ENCODE measurements around the gene PLEKHA5.
"Not testable (repeated sequence)": the region's sequence is repeated elsewhere in the genome, so short reads cannot be mapped to it uniquely, and the experiment has no call there.

The PLEKHA5 gene

DNA sequence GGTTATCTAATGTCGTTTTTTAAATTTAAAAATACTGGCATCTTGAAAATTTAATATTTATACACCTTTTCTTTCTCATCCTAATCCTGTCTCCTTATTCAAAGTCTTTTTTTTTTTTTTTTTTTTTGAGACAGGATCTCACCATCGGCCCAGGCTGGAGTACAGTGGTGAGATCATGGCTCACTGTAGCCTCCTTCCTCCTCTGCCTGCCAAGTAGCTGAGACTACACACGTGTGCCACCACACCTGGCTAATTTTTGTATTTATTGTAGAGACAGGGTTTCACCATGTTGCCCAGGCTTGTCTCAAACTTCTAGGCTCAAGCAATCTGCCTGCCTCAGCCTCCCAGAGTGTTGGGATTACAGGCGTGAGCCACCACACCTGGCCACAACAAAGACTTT is 221.3 kb downstream of the PLEKHA5 start:
- not testable (repeated sequence) for H3K4me3 ChIP-seq (ENCODE audit: low read depth in 1 of 2, low read length in 2 of 2); H3K27ac ChIP-seq (ENCODE audit: low read length); H3K27me3 ChIP-seq (ENCODE audit: low read depth, low read length); H3K4me1 ChIP-seq (ENCODE audit: control insufficient read depth in 1 of 2, insufficient read depth in 2 of 2, low read length in 2 of 2); H3K9me3 ChIP-seq (ENCODE audit: control insufficient read depth in 1 of 2, low read length in 2 of 2)
- H3K36me3 ChIP-seq (ENCODE audit: control insufficient read depth in 1 of 2, insufficient read depth in 2 of 2, low read length in 2 of 2) = peaks cover 7 to 33% of the 10 kb centered on the region in 2 donors

DNA sequence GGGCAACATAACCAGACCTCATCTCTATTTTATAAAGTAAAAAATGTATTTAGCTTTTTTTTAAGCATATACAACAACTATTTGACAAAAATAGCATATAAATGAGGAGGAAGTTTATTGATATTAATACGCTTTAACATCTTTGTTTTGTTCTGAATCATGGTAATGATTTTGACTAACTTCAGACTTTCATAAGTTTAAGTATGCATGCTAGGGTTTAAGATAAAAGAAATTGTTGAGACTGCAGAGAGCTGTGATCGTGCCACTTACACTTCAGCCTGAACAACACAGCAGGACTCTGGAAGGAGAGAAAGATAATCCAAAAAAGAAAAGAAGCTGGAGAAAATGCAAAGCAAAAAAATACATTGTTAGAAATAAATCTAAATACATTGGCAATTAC is 221.8 kb downstream of the PLEKHA5 start:
- H3K4me3 ChIP-seq (ENCODE audit: low read depth in 1 of 2, low read length in 2 of 2) = no peak overlapping the region
- peaks cover 7 to 37% of the 10 kb centered on the region in 2 donors for H3K36me3 ChIP-seq (ENCODE audit: control insufficient read depth in 1 of 2, insufficient read depth in 2 of 2, low read length in 2 of 2)

DNA sequence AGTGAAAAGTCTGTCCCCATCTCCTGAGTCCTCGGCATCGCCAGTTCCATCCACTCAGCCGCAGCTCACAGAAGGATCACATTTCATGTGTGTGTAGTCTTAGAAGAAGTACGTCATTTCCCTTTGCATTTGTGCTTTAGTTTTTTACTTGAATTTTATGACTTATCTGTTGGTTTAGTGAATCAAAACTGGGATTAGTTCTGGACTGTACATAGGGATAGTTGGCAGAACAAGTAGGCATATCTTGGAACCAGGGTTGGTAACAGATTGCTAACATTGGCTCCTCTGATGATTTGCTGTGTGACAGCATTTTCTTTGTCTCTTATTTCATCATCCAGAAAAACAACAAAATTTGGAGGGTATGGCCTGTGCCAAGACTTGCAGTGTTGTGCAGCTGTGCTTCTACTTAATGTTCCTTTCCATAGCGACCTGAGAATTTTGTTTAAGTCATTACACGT is 240.2 kb downstream of the PLEKHA5 start:
- Histone ChIP-seq H3K36me3 (ENCODE audit: control insufficient read depth in 1 of 2, insufficient read depth in 2 of 2, low read length in 2 of 2) (peaks cover 9 to 45% of the 10 kb centered on the region in 2 donors), H3K27ac (ENCODE audit: low read length) (no peak overlapping the region), H3K9me3 (ENCODE audit: control insufficient read depth in 1 of 2, low read length in 2 of 2) (no peaks in the 10 kb centered on the region), H3K27me3 (ENCODE audit: low read depth, low read length) (no peaks in the 10 kb centered on the region), H3K4me3 (ENCODE audit: low read depth in 1 of 2, low read length in 2 of 2) (no peak overlapping the region), H3K4me1 (ENCODE audit: control insufficient read depth in 1 of 2, insufficient read depth in 2 of 2, low read length in 2 of 2) (no peaks in the 10 kb centered on the region)

More for the DNA sequence above, 221.8 kb downstream of the PLEKHA5 start:
- no peaks in the 10 kb centered on the region for H3K4me1 ChIP-seq (ENCODE audit: control insufficient read depth in 1 of 2, insufficient read depth in 2 of 2, low read length in 2 of 2)
- H3K27me3 ChIP-seq (ENCODE audit: low read depth, low read length) = no peaks in the 10 kb centered on the region
- no peaks in the 10 kb centered on the region for H3K9me3 ChIP-seq (ENCODE audit: control insufficient read depth in 1 of 2, low read length in 2 of 2)
- H3K27ac ChIP-seq (ENCODE audit: low read length) = no peak overlapping the region

DNA sequence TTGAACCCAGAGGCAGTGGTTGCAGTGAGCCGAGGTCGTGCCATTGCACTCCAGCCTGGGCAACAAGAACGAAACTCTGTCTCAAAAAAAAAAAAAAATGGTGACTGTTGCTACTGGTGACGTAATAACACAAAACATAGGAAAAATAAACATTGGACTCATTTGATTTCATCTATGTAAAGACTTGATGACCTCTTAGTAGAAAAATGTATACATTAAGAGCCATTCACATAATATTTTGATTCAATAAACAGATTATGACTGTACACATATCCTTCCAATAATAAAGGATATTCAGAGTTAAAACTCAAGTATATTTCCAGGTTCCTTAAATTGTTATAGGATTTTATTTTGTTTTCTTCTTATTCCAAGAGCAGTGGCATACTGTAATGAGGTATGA is 244.1 kb downstream of the PLEKHA5 start:
- Histone ChIP-seq H3K27me3 (ENCODE audit: low read depth, low read length) (no peaks in the 10 kb centered on the region), H3K36me3 (ENCODE audit: control insufficient read depth in 1 of 2, insufficient read depth in 2 of 2, low read length in 2 of 2) (peaks cover 9 to 28% of the 10 kb centered on the region in 2 donors), H3K9me3 (ENCODE audit: control insufficient read depth in 1 of 2, low read length in 2 of 2) (no peaks in the 10 kb centered on the region), H3K4me1 (ENCODE audit: control insufficient read depth in 1 of 2, insufficient read depth in 2 of 2, low read length in 2 of 2) (no peaks in the 10 kb centered on the region), H3K4me3 (ENCODE audit: low read depth in 1 of 2, low read length in 2 of 2) (no peak overlapping the region), H3K27ac (ENCODE audit: low read length) (no peak overlapping the region)

DNA sequence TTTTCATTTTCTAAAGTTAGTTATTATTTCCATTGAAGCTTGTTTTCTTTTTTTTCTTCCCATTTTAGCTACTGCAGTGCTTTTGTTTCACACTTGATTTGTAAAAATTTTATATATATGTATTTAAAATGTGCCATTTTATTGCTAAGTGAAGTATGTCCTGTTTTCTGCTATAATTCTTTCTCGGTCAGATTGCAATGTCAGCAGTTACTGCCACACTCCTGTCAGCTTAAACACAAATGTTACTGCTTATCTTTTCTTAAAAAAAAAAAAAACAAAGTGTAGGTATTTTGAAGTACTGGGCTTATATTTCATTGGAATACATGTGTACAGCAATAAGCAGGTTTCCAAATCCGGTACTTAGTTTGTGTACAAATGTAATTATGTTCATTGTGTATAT is 246.4 kb downstream of the PLEKHA5 start:
- Histone ChIP-seq H3K4me3 (ENCODE audit: low read depth in 1 of 2, low read length in 2 of 2) (no peak overlapping the region), H3K27ac (ENCODE audit: low read length) (no peak overlapping the region), H3K36me3 (ENCODE audit: control insufficient read depth in 1 of 2, insufficient read depth in 2 of 2, low read length in 2 of 2) (peaks cover 4 to 24% of the 10 kb centered on the region in 2 donors), H3K27me3 (ENCODE audit: low read depth, low read length) (no peaks in the 10 kb centered on the region), H3K4me1 (ENCODE audit: control insufficient read depth in 1 of 2, insufficient read depth in 2 of 2, low read length in 2 of 2) (no peaks in the 10 kb centered on the region), H3K9me3 (ENCODE audit: control insufficient read depth in 1 of 2, low read length in 2 of 2) (no peaks in the 10 kb centered on the region)

DNA sequence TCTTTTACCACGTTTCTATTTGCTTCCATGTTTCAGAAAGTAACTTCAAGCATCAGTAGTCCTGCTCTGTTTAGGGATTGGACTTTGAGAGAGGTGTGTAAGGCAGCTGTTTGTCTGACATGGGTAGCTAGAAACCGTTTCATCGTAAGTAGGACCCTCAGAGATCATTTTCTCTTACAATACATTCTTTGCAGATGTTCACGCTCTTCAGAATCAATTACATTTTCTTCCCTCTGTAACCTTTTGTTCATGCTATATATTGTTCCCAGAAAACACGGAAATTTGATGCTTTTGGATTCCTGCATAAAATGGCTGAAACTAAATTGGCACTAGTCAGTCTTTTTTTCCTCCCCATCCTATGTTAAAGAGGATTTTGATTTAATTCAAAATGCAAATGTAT is 247.2 kb downstream of the PLEKHA5 start:
- Histone ChIP-seq H3K27ac (ENCODE audit: low read length) (no peak overlapping the region), H3K36me3 (ENCODE audit: control insufficient read depth in 1 of 2, insufficient read depth in 2 of 2, low read length in 2 of 2) (peaks cover 4 to 16% of the 10 kb centered on the region in 2 donors), H3K9me3 (ENCODE audit: control insufficient read depth in 1 of 2, low read length in 2 of 2) (no peaks in the 10 kb centered on the region), H3K4me1 (ENCODE audit: control insufficient read depth in 1 of 2, insufficient read depth in 2 of 2, low read length in 2 of 2) (no peaks in the 10 kb centered on the region), H3K27me3 (ENCODE audit: low read depth, low read length) (no peaks in the 10 kb centered on the region), H3K4me3 (ENCODE audit: low read depth in 1 of 2, low read length in 2 of 2) (no peak overlapping the region)

DNA sequence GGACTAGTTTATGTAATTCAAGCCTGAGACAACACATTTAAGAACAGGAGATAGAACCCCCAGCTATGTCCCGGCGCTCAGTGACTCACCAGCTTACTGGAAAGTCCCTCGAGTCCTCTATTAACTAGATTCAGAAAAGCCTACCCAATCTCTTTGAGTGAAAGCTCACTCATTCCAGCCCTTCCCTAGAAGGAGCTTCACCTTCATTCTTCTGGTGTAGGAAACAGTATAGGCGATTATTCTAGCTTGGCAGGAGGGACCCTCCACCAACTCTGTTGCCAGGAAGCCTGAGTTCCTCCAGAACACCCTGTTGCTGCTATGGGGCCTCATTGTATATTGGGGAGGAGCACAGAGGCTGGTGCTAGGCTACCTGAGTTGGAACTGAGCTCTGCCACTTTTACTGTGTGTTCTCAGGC is 252.6 kb downstream of the PLEKHA5 start:
- H3K27ac ChIP-seq (ENCODE audit: low read length) = no peak overlapping the region

DNA sequence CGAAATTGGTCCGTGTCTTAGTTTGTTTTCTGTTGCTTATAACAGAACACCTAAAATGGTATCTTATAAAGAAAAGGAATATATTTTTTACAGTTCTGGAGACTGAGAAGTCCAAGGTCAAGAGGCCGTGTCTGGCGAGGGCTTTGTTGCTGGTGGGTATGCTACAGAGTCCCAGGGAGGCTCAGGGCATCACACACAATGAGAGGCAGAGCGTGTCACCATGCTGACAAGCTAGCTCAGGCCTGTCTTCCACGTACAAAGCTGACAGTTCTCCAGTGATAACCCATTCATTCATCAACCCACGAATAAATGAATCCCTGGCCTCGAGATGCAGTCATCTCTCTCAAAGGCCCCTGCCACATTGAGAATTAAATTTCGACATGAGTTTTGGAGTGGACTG is 253.0 kb downstream of the PLEKHA5 start:
- Histone ChIP-seq H3K27me3 (ENCODE audit: low read depth, low read length) (no peaks in the 10 kb centered on the region), H3K36me3 (ENCODE audit: control insufficient read depth in 1 of 2, insufficient read depth in 2 of 2, low read length in 2 of 2) (peaks cover 0 to 6% of the 10 kb centered on the region in 2 donors), H3K9me3 (ENCODE audit: control insufficient read depth in 1 of 2, low read length in 2 of 2) (no peaks in the 10 kb centered on the region), H3K4me3 (ENCODE audit: low read depth in 1 of 2, low read length in 2 of 2) (no peak overlapping the region), H3K27ac (ENCODE audit: low read length) (no peak overlapping the region), H3K4me1 (ENCODE audit: control insufficient read depth in 1 of 2, insufficient read depth in 2 of 2, low read length in 2 of 2) (no peaks in the 10 kb centered on the region)

More for the DNA sequence above, 252.6 kb downstream of the PLEKHA5 start:
- Histone ChIP-seq H3K27me3 (ENCODE audit: low read depth, low read length) (no peaks in the 10 kb centered on the region), H3K36me3 (ENCODE audit: control insufficient read depth in 1 of 2, insufficient read depth in 2 of 2, low read length in 2 of 2) (peaks cover 0 to 6% of the 10 kb centered on the region in 2 donors), H3K9me3 (ENCODE audit: control insufficient read depth in 1 of 2, low read length in 2 of 2) (no peaks in the 10 kb centered on the region), H3K4me3 (ENCODE audit: low read depth in 1 of 2, low read length in 2 of 2) (no peak overlapping the region), H3K4me1 (ENCODE audit: control insufficient read depth in 1 of 2, insufficient read depth in 2 of 2, low read length in 2 of 2) (no peaks in the 10 kb centered on the region)

DNA sequence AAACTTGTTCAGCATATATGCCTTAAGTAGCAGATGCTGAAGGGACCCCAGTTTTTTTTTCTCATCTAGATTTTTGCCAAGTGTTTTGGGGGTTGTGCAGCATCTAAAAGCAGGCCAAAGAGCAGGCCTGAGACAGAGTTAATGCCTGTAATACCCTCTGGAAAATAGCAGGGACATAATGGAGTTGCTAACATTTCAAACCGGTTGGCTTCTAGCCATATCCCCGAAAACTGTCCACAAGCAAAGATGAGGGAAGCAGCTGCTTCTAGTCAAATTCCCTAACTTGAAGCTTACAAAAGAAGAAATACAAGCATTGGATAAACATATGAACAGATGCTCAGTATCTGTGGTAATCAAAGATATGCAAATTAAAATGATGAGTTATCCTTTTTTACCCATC is 257.6 kb downstream of the PLEKHA5 start:
- Histone ChIP-seq H3K9me3 (ENCODE audit: control insufficient read depth in 1 of 2, low read length in 2 of 2) (no peaks in the 10 kb centered on the region), H3K4me1 (ENCODE audit: control insufficient read depth in 1 of 2, insufficient read depth in 2 of 2, low read length in 2 of 2) (no peaks in the 10 kb centered on the region), H3K27ac (ENCODE audit: low read length) (no peak overlapping the region), H3K27me3 (ENCODE audit: low read depth, low read length) (no peaks in the 10 kb centered on the region), H3K4me3 (ENCODE audit: low read depth in 1 of 2, low read length in 2 of 2) (no peak overlapping the region), H3K36me3 (ENCODE audit: control insufficient read depth in 1 of 2, insufficient read depth in 2 of 2, low read length in 2 of 2) (no peaks in the 10 kb centered on the region)

DNA sequence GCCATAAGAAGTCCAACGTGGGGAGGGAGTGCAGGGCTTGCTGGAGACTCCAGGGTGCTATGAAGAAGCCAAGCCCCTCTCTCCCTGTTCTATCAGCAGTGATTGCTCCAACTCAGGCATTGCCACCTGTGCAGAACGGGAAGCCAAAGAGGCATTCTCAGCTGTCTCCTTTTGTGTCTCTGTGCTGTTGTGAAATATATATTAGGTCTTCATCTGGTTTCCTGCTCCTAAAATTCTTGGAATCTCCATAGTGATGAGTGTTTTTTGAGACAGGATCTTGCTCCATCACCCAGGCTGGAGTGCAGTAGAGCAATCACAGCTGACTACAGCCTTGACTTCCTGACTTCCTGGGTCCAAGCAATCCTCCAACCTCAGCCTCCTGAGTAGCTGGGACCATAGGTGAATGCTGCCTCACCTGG is 258.6 kb downstream of the PLEKHA5 start:
- Histone ChIP-seq H3K9me3 (ENCODE audit: control insufficient read depth in 1 of 2, low read length in 2 of 2) (no peaks in the 10 kb centered on the region), H3K4me1 (ENCODE audit: control insufficient read depth in 1 of 2, insufficient read depth in 2 of 2, low read length in 2 of 2) (no peaks in the 10 kb centered on the region), H3K36me3 (ENCODE audit: control insufficient read depth in 1 of 2, insufficient read depth in 2 of 2, low read length in 2 of 2) (no peaks in the 10 kb centered on the region), H3K4me3 (ENCODE audit: low read depth in 1 of 2, low read length in 2 of 2) (no peak overlapping the region), H3K27ac (ENCODE audit: low read length) (no peak overlapping the region), H3K27me3 (ENCODE audit: low read depth, low read length) (no peaks in the 10 kb centered on the region)

DNA sequence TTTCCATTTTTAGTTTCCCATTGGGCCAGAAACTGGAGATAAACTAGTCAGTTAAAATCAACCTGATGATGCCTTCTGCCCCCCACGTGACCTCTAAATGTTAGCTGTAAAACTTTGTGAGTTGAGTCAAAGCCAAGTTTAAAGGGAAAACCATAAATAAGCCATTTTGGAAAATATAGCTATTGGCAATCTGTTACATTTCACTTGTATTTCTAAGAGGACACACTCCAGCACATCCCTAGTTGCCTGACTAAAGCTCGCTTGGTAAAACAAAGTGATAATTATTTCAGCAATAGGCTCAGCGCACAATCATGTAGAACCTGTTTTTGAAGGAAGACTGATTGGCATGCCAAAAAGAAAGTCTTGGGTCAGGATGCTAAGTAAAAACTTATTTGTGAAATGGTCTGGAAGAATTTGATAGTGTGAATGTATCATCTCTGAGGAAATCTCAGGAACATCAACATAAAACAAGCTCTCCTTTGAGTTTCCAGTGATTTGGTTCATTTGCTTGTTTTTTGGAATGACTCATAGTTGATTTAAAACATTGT is 260.6 kb downstream of the PLEKHA5 start:
- Histone ChIP-seq H3K36me3 (ENCODE audit: control insufficient read depth in 1 of 2, insufficient read depth in 2 of 2, low read length in 2 of 2) (no peaks in the 10 kb centered on the region), H3K27ac (ENCODE audit: low read length) (no peak overlapping the region)

DNA sequence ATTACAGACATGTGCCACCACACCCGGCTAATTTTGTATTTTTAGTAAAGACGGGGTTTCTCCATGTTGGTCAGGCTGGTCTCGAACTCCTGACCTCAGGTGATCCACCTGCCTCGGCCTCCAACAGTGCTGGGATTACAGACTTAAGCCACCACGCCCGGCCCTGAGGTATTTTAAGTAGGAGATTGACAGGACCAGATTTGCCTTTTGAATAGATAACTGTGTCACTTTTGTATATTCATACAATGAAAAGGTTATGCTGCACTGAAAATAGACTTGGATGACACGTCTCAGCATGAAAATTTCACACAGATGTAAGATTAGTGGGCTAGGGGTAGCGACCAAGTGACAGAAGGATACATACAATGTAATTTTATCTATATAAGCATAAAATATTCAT is 263.1 kb downstream of the PLEKHA5 start:
- not testable (repeated sequence) for H3K27me3 ChIP-seq (ENCODE audit: low read depth, low read length); H3K4me3 ChIP-seq (ENCODE audit: low read depth in 1 of 2, low read length in 2 of 2); H3K4me1 ChIP-seq (ENCODE audit: control insufficient read depth in 1 of 2, insufficient read depth in 2 of 2, low read length in 2 of 2); H3K9me3 ChIP-seq (ENCODE audit: control insufficient read depth in 1 of 2, low read length in 2 of 2); H3K27ac ChIP-seq (ENCODE audit: low read length); H3K36me3 ChIP-seq (ENCODE audit: control insufficient read depth in 1 of 2, insufficient read depth in 2 of 2, low read length in 2 of 2)

More for the DNA sequence above, 260.6 kb downstream of the PLEKHA5 start:
- Histone ChIP-seq H3K4me3 (ENCODE audit: low read depth in 1 of 2, low read length in 2 of 2) (no peak overlapping the region), H3K27me3 (ENCODE audit: low read depth, low read length) (no peaks in the 10 kb centered on the region), H3K4me1 (ENCODE audit: control insufficient read depth in 1 of 2, insufficient read depth in 2 of 2, low read length in 2 of 2) (no peaks in the 10 kb centered on the region), H3K9me3 (ENCODE audit: control insufficient read depth in 1 of 2, low read length in 2 of 2) (no peaks in the 10 kb centered on the region)
